HG03108 (cell line): Measurements from ENCODE around the gene VANGL1.

ENCODE experiments used
- ATAC-seq: cut with Tn5 transposase; IDR thresholded peaks from one replicate; pipeline ENCODE4 v1.9.1; 2021; ENCODE audit warnings: moderate library complexity; ENCODE audit not compliant: unreplicated experiment

Gene VANGL1

GRCh38 chr1:115666206-115666605 lies 24.4 kb downstream of the VANGL1 start:
- ATAC-seq = no peak

GRCh38 chr1:115666702-115667101 lies 24.9 kb downstream of the VANGL1 start:
- ATAC-seq = no peak

GRCh38 chr1:115668579-115668978 lies 26.8 kb downstream of the VANGL1 start:
- ATAC-seq = no peak

- ATAC-seq = no peak
These were observed 27.4 kb downstream of the VANGL1 start for GRCh38 chr1:115669002-115669673.

- no peak for ATAC-seq
These were observed 28.1 kb downstream of the VANGL1 start for GRCh38 chr1:115669886-115670285.

GRCh38 chr1:115670476-115671175 lies 28.9 kb downstream of the VANGL1 start:
- no peak for ATAC-seq

- ATAC-seq = no peak
These were observed 29.6 kb downstream of the VANGL1 start for GRCh38 chr1:115671176-115671934.

- ATAC-seq = no peak
These were observed 30.6 kb downstream of the VANGL1 start for GRCh38 chr1:115672224-115673009.

- no peak for ATAC-seq
These were observed 34.9 kb downstream of the VANGL1 start for GRCh38 chr1:115676498-115677181.

GRCh38 chr1:115677182-115677555 lies 35.4 kb downstream of the VANGL1 start:
- ATAC-seq = no peak

- ATAC-seq = no peak
These were observed 35.8 kb downstream of the VANGL1 start for GRCh38 chr1:115677565-115677964.

- ATAC-seq = no peak
These were observed 36.4 kb downstream of the VANGL1 start for GRCh38 chr1:115678141-115678540.

GRCh38 chr1:115679141-115679611 lies 37.4 kb downstream of the VANGL1 start:
- ATAC-seq = no peak

- no peak for ATAC-seq
These were observed 39.0 kb downstream of the VANGL1 start for GRCh38 chr1:115680730-115681111.

GRCh38 chr1:115682792-115683191 lies 41.0 kb downstream of the VANGL1 start:
- no peak for ATAC-seq

GRCh38 chr1:115685029-115685705 lies 43.4 kb downstream of the VANGL1 start:
- ATAC-seq = no peak

GRCh38 chr1:115687744-115688143 lies 46.0 kb downstream of the VANGL1 start:
- ATAC-seq = no peak

GRCh38 chr1:115690972-115691371 lies 49.2 kb downstream of the VANGL1 start:
- ATAC-seq = no peak

GRCh38 chr1:115692224-115692623 lies 50.5 kb downstream of the VANGL1 start:
- no peak for ATAC-seq

GRCh38 chr1:115694805-115695204 lies 53.0 kb downstream of the VANGL1 start:
- no peak for ATAC-seq
